Endothelial cell of umbilical vein (primary cell): ENCODE data around the gene ANKRD33. TPM values are rescaled to one million over a fixed set of nuclear protein-coding genes. Genes with fewer than 3 reads are reported as not detected.

ENCODE experiments used
- Bru-seq: library from RNA; stranded (reverse); fragments of 400-500 nt; gene quantifications from one replicate; lab custom pipeline; 2021; lab: Mats Ljungman, UMichigan
- BruChase-seq, 2 experiments: library from RNA; stranded (reverse); fragments of 400-500 nt; gene quantifications; one replicate each; lab custom pipeline; 2021; lab: Mats Ljungman, UMichigan
- BruUV-seq: library from RNA; stranded (reverse); fragments of 400-500 nt; replicated peaks from 2 replicates; lab custom pipeline; 2021; lab: Mats Ljungman, UMichigan
- CTCF ChIA-PET: fragments of 300-600, 350-600 bp; sonication (Branson Sonifier 250); formaldehyde crosslinking; loops from one replicate; lab custom pipeline; 2021; ENCODE audit warnings: antibody characterized with exemption, inconsistent platforms; lab: Charles Lee
- POLR2A ChIA-PET: fragments of 300-600, 350-600 bp; sonication (Branson Sonifier 250); formaldehyde crosslinking; loops from one replicate; lab custom pipeline; 2021; ENCODE audit warnings: antibody characterized with exemption, inconsistent platforms; lab: Charles Lee
- DNase-seq: peaks from one replicate; pipeline ENCODE4 v3.0.0-alpha.2; 2011; ENCODE audit warnings: low read depth, low spot score
- FAIRE-seq: peaks from 2 replicates; lab custom pipeline; 2011; peaks lifted over from hg19 to GRCh38; lab: Jason Lieb, UNC
- H2AFZ ChIP-seq: 2 replicates; pipeline ENCODE4 v1.6.0; 2012; ENCODE audit warnings: low read depth, low read length, control low read depth, inconsistent platforms
- H3K27ac ChIP-seq: 2 replicates; pipeline ENCODE4 v1.5.1; 2011; ENCODE audit warnings: low read depth, mild to moderate bottlenecking, control low read depth, low read length, moderate library complexity; ENCODE audit not compliant: insufficient read depth
- H3K27me3 ChIP-seq, 2 experiments: 2 replicates each; pipeline versions ENCODE4 v1.6.0 to v1.6.1; 2011; ENCODE audit warnings: low read length in 2 of 2, mixed read lengths in 1 of 2; ENCODE audit not compliant: control insufficient read depth in 2 of 2, insufficient read depth in 2 of 2
- H3K36me3 ChIP-seq, 2 experiments: 2 replicates in 1 of 2; 3 replicates in 1 of 2; pipeline ENCODE4 v1.5.1; 2011; ENCODE audit warnings: low read length in 2 of 2, mild to moderate bottlenecking in 1 of 2, moderate library complexity in 1 of 2; ENCODE audit not compliant: control insufficient read depth in 2 of 2, insufficient read depth in 2 of 2; ENCODE audit errors: extremely low read depth in 1 of 2
- H3K4me1 ChIP-seq: 3 replicates; pipeline ENCODE4 v1.5.1; 2011; ENCODE audit warnings: mild to moderate bottlenecking, low read length; ENCODE audit not compliant: control insufficient read depth, insufficient read depth; ENCODE audit errors: extremely low read depth
- H3K4me2 ChIP-seq: 2 replicates; pipeline ENCODE4 v1.6.1; 2011; ENCODE audit warnings: low read length, control low read depth, mixed read lengths; ENCODE audit not compliant: insufficient read depth
- H3K4me3 ChIP-seq, 3 experiments: fragments of 200-600 bp in 1 of 3; sonication (generic), shearing (Covaris generic) in 1 of 3; replicated peaks in 1 of 3; 2 replicates each; pipeline ENCODE4 v1.5.1; 2011 to 2016; ENCODE audit warnings: control low read depth in 3 of 3, low read length in 3 of 3, mild to moderate bottlenecking in 2 of 3, inconsistent platforms in 1 of 3, low read depth in 1 of 3, moderate library complexity in 1 of 3; ENCODE audit not compliant: insufficient read depth in 1 of 3
- H3K79me2 ChIP-seq: 2 replicates; pipeline ENCODE4 v1.6.0; 2012; ENCODE audit warnings: low read length, inconsistent platforms; ENCODE audit not compliant: control insufficient read depth, insufficient read depth
- H3K9ac ChIP-seq: replicated peaks from 2 replicates; pipeline ENCODE3; 2011; ENCODE audit warnings: low read length, control low read depth; ENCODE audit not compliant: insufficient read depth; ENCODE audit errors: extremely low read depth
- H3K9me1 ChIP-seq: replicated peaks from 3 replicates; pipeline ENCODE4 v1.6.0; 2011; ENCODE audit warnings: mild to moderate bottlenecking, low read length; ENCODE audit not compliant: control insufficient read depth, insufficient read depth; ENCODE audit errors: extremely low read depth
- H3K9me3 ChIP-seq: replicated peaks from 2 replicates; pipeline ENCODE4 v1.5.1; 2012; ENCODE audit warnings: low read length, inconsistent platforms; ENCODE audit not compliant: control insufficient read depth, insufficient read depth
- H4K20me1 ChIP-seq: replicated peaks from 2 replicates; pipeline ENCODE3; 2011; ENCODE audit warnings: mild to moderate bottlenecking, low read length; ENCODE audit not compliant: control insufficient read depth, insufficient read depth; ENCODE audit errors: extremely low read depth
- EZH2 ChIP-seq: IDR thresholded peaks from 2 replicates; pipeline ENCODE4 v1.6.1; 2012; ENCODE audit warnings: borderline replicate concordance, low read depth, mild to moderate bottlenecking, moderate library complexity, low read length, inconsistent platforms; ENCODE audit not compliant: severe bottlenecking
- FOS ChIP-seq: IDR thresholded peaks from 2 replicates; pipeline ENCODE4 v1.6.1; 2011; ENCODE audit warnings: mild to moderate bottlenecking, low read length, moderate library complexity, borderline replicate concordance; ENCODE audit not compliant: insufficient read depth
- GATA2 ChIP-seq: IDR thresholded peaks from 2 replicates; pipeline ENCODE4 v1.7.0; 2011; ENCODE audit warnings: low read depth, mild to moderate bottlenecking, moderate library complexity, mixed read lengths, low read length; ENCODE audit not compliant: insufficient read length, insufficient read depth
- JUN ChIP-seq: IDR thresholded peaks from 2 replicates; pipeline ENCODE4 v1.6.1; 2011; ENCODE audit warnings: borderline replicate concordance, low read depth; ENCODE audit not compliant: insufficient read length, insufficient read depth
- MYC ChIP-seq: IDR thresholded peaks from one replicate; pipeline ENCODE4 v1.6.1; 2011; ENCODE audit warnings: mild to moderate bottlenecking, low read depth, low read length
- POLR2A ChIP-seq: IDR thresholded peaks from 2 replicates; pipeline ENCODE4 v1.6.1; 2012; ENCODE audit warnings: low read depth, mild to moderate bottlenecking, control low read depth, low read length
- POLR2AphosphoS5 ChIP-seq: IDR thresholded peaks from 2 replicates; pipeline ENCODE4 v1.6.1; 2012; ENCODE audit warnings: low read depth, mild to moderate bottlenecking, control low read depth, low read length, moderate library complexity; ENCODE audit not compliant: insufficient read depth
- dilution Hi-C: fragments of 300-500 bp; cut with MboI; formaldehyde crosslinking; loops from one replicate; pipeline ENCODE4 v1.15.0; 2019; ENCODE audit warnings: low sequenced_read_pairs; ENCODE audit not compliant: extremely low pct_ligation_motif_present
- intact Hi-C: fragments of 100-400 bp; cut with micrococcal nuclease; formaldehyde crosslinking; loops from one replicate; pipeline ENCODE4 v1.10.0; 2022
- long read RNA-seq: library from polyadenylated mRNA; stranded (forward); transcript quantifications from one replicate; pipeline ENCODE4 v2.0.0, GENCODE V29; 2021
- polyA minus RNA-seq, 3 experiments: library from RNA; depleted of rRNA, polyadenylated mRNA; stranded (reverse); fragments of >200 nt; gene quantifications; 1 replicate in 1 of 3; 2 replicates in 2 of 3; pipeline ENCODE4 v1.2.3, GENCODE V29; 2011
- polyA plus RNA-seq, 4 experiments: library from polyadenylated mRNA; depleted of rRNA in 3 of 4; stranded (reverse) in 3 of 4; unstranded in 1 of 4; fragments of >200 nt; gene quantifications; 2 replicates each; pipeline versions ENCODE4 v1.2.1 to v1.2.3, GENCODE V29; 2011 to 2012; ENCODE audit warnings: missing spikeins in 1 of 4
- total RNA-seq: library from RNA; stranded (reverse); gene quantifications from 2 replicates; pipeline ENCODE4 v1.2.3, GENCODE V29; 2021
- TF ChIP-seq, protein P1 (sequence below), 2 donors: IDR thresholded peaks; 1 replicate in 1 of 2; 2 replicates in 1 of 2; pipeline ENCODE4 v1.5.1; 2011; ENCODE audit warnings: low read length in 2 of 2, mild to moderate bottlenecking in 2 of 2, moderate library complexity in 2 of 2, control low read depth in 1 of 2, inconsistent platforms in 1 of 2, low read depth in 1 of 2; ENCODE audit not compliant: insufficient read depth in 1 of 2; ENCODE audit errors: extremely low read depth in 1 of 2
- TF ChIP-seq, protein P2 (sequence below): IDR thresholded peaks from 2 replicates; pipeline ENCODE4 v1.6.1; 2011; ENCODE audit not compliant: insufficient read depth, insufficient read length

Gene ANKRD33, protein sequence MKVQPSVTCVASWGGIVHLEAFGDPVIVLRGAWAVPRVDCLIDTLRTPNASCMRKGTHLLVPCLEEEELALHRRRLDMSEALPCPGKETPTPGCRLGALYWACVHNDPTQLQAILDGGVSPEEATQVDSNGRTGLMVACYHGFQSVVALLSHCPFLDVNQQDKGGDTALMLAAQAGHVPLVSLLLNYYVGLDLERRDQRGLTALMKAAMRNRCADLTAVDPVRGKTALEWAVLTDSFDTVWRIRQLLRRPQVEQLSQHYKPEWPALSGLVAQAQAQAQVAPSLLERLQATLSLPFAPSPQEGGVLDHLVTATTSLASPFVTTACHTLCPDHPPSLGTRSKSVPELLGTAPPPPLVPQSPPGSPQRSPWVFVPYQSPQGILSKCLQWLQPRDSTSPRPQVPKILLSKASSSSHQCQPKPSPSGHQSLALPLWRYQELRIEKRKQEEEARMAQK
- total RNA-seq (0.95 and 1.2 TPM in 2 replicates), polyA plus RNA-seq (0.80 and 0.92 TPM in 2 replicates), polyA minus RNA-seq (0.36 and 0.61 TPM in 2 replicates), Bru-seq, nascent RNA (percentile 34 among the genes with signal in this experiment), BruChase-seq, experiment 1, labeled RNA remaining after a 6-hour chase (percentile 22 among the genes with signal in this experiment), BruChase-seq, experiment 2, labeled RNA remaining after a 2-hour chase (percentile 22 among the genes with signal in this experiment)
- polyA plus RNA-seq (2011; cell fraction: cytosol; rRNA removed): 0.25 and 0.34 TPM in 2 replicates
- polyA plus RNA-seq (2011; cell fraction: nucleus; rRNA removed): 2.9 and 3.2 TPM in 2 replicates
- 0.60 and 0.86 TPM in 2 replicates for polyA plus RNA-seq (2012)
- not detected for polyA minus RNA-seq (2011; cell fraction: cytosol; rRNA and poly(A)+ RNA removed)
- 0.58 and 0.87 TPM in 2 replicates for polyA minus RNA-seq (2011; cell fraction: nucleus; rRNA and poly(A)+ RNA removed)
- long read RNA-seq, partial matches to known transcripts: 0 of 2 reads
- long read RNA-seq, other reads (novel, unspliced or antisense): 2 of 2 reads

- peak; percentile 85 for FAIRE-seq
These were observed at the start of gene ANKRD33 for GRCh38 chr12:51887476-51888315. Gene ANKRD33 (plus strand): TSS chr12:51888103. CDS start chr12:51888187, 84 bp downstream.

More at GRCh38 chr12:51887476-51888315, at the start of gene ANKRD33:
- Histone ChIP-seq H2AFZ (peak within 1 kb of the TSS; percentile 46), H3K27ac (peak within 1 kb of the TSS; percentile 89), H3K9me1 (no peaks in the 10 kb centered on the region), H3K4me2 (peak within 1 kb of the TSS; percentile 54), H4K20me1 (no peaks in the 10 kb centered on the region), H3K4me1 (peaks cover 41% of the 10 kb centered on the region), H3K9me3 (peaks cover 2% of the 10 kb centered on the region), H3K79me2 (no peaks in the 10 kb centered on the region), H3K27me3 (no peaks in the 10 kb centered on the region), H3K36me3 (no peaks in the 10 kb centered on the region), H3K9ac (no peak within 1 kb of the TSS), H3K4me3 (peak within 1 kb of the TSS in 1 of 3 experiments; percentile 6)
- dilution Hi-C loops: no loop called here
- intact Hi-C loops: loop anchor here (5.0 kb wide), 1 partner anchor 145 kb away; no protein-coding TSS in a partner anchor
- POLR2A ChIA-PET: interaction anchor here (0.6 kb wide), 3 partner anchors 9 to 1721 kb away, joined by 3 to 5 read pairs (median 4); partner anchors contain the start of gene TAMALIN
- BruUV-seq: no TSS peak
- CTCF ChIA-PET: interaction anchor here (0.7 to 6.5 kb wide), 11 partner anchors 8 to 133 kb away, joined by 3 to 55 read pairs (median 5); partner anchors contain the start of gene ACVRL1
- DNase-seq: peak; percentile 62
- TF ChIP-seq FOS (no peak), GATA2 (no peak), POLR2A (no peak), POLR2AphosphoS5 (no peak), MYC (no peak), JUN (no peak), EZH2 (no peak)
- TF ChIP-seq, protein P1, sequence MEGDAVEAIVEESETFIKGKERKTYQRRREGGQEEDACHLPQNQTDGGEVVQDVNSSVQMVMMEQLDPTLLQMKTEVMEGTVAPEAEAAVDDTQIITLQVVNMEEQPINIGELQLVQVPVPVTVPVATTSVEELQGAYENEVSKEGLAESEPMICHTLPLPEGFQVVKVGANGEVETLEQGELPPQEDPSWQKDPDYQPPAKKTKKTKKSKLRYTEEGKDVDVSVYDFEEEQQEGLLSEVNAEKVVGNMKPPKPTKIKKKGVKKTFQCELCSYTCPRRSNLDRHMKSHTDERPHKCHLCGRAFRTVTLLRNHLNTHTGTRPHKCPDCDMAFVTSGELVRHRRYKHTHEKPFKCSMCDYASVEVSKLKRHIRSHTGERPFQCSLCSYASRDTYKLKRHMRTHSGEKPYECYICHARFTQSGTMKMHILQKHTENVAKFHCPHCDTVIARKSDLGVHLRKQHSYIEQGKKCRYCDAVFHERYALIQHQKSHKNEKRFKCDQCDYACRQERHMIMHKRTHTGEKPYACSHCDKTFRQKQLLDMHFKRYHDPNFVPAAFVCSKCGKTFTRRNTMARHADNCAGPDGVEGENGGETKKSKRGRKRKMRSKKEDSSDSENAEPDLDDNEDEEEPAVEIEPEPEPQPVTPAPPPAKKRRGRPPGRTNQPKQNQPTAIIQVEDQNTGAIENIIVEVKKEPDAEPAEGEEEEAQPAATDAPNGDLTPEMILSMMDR (IDR thresholded peaks at IDR 0.05; ENCODE audit: extremely low read depth in 1 of 2, insufficient read depth in 1 of 2, low read depth in 1 of 2, low read length in 2 of 2): no peak
- TF ChIP-seq, protein P2, sequence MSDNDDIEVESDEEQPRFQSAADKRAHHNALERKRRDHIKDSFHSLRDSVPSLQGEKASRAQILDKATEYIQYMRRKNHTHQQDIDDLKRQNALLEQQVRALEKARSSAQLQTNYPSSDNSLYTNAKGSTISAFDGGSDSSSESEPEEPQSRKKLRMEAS: no peak
